Naive thymus-derived CD4-positive, alpha-beta T cell (primary cell): ENCODE results near the gene GTPBP3. TPM values are rescaled to one million over a fixed set of nuclear protein-coding genes. Genes with fewer than 3 reads are reported as not detected.
A peak's percentile ranks its signal among the peaks of the same experiment; 100 is the strongest.

Source experiments
- ATAC-seq: fragments of 150-1000 bp; cut with Tn5 transposase; 2 replicates; pipeline ENCODE4 v1.10.0; 2021; ENCODE audit warnings: mild to moderate bottlenecking, moderate library complexity
- CTCF ChIA-PET: fragments of 350-600 bp; sonication (Branson Sonifier 250); formaldehyde crosslinking; loops from one replicate; lab custom pipeline; 2021; ENCODE audit warnings: antibody characterized with exemption; lab: Charles Lee
- POLR2A ChIA-PET: fragments of 350-600 bp; sonication (Branson Sonifier 250); formaldehyde crosslinking; loops from one replicate; lab custom pipeline; 2021; ENCODE audit warnings: antibody characterized with exemption, inconsistent platforms; lab: Charles Lee
- DNase-seq, 9 donors: peaks; one replicate each; pipeline versions ENCODE4 v3.0.0 to v3.0.0-alpha.2; 2020 to 2022; ENCODE audit warnings: mixed read lengths in 1 of 9
- H3K27ac ChIP-seq: one replicate; pipeline ENCODE4 v1.7.0; 2013; ENCODE audit warnings: mild to moderate bottlenecking, low read depth, low read length, moderate library complexity
- H3K27me3 ChIP-seq, 2 donors: one replicate each; pipeline ENCODE4 v1.7.0; 2013; ENCODE audit warnings: low read length in 2 of 2, mild to moderate bottlenecking in 2 of 2, moderate library complexity in 2 of 2; ENCODE audit not compliant: control insufficient read depth in 2 of 2, insufficient read depth in 2 of 2
- H3K36me3 ChIP-seq, 3 experiments: 1 replicate in 2 of 3; 2 replicates in 1 of 3; pipeline ENCODE4 v1.7.0; 2013; ENCODE audit warnings: low read length in 3 of 3, mild to moderate bottlenecking in 3 of 3, moderate library complexity in 1 of 3; ENCODE audit not compliant: insufficient read depth in 3 of 3, control insufficient read depth in 2 of 3
- H3K4me1 ChIP-seq, 2 donors: one replicate each; pipeline ENCODE4 v1.7.0; 2013; ENCODE audit warnings: low read length in 2 of 2, mild to moderate bottlenecking in 2 of 2, moderate library complexity in 1 of 2; ENCODE audit not compliant: control insufficient read depth in 2 of 2, insufficient read depth in 2 of 2
- H3K4me3 ChIP-seq: 2 replicates; pipeline ENCODE4 v1.7.0; 2013; ENCODE audit warnings: mild to moderate bottlenecking, low read length
- H3K9me3 ChIP-seq, 3 experiments: 1 replicate in 2 of 3; 2 replicates in 1 of 3; pipeline ENCODE4 v1.7.0; 2013; ENCODE audit warnings: low read length in 3 of 3; ENCODE audit not compliant: control insufficient read depth in 2 of 3
- H3K27ac Mint-ChIP-seq, 9 donors: one replicate each; pipeline ENCODE4 v1.8.0; 2020 to 2022; ENCODE audit warnings: mixed read lengths in 9 of 9, mild to moderate bottlenecking in 8 of 9, moderate library complexity in 5 of 9, inconsistent platforms in 2 of 9
- H3K27me3 Mint-ChIP-seq, 5 donors: one replicate each; pipeline ENCODE4 v1.8.0; 2021 to 2022; ENCODE audit warnings: mixed read lengths in 5 of 5, mild to moderate bottlenecking in 1 of 5
- H3K36me3 Mint-ChIP-seq, 5 donors: one replicate each; pipeline ENCODE4 v1.8.0; 2020 to 2022; ENCODE audit warnings: mixed read lengths in 5 of 5, mild to moderate bottlenecking in 3 of 5, inconsistent platforms in 1 of 5
- H3K4me1 Mint-ChIP-seq, 7 donors: one replicate each; pipeline ENCODE4 v1.8.0; 2020 to 2022; ENCODE audit warnings: mixed read lengths in 7 of 7, mild to moderate bottlenecking in 3 of 7, inconsistent platforms in 1 of 7
- H3K4me3 Mint-ChIP-seq, 10 donors: one replicate each; pipeline ENCODE4 v1.8.0; 2020 to 2022; ENCODE audit warnings: mild to moderate bottlenecking in 10 of 10, mixed read lengths in 10 of 10, moderate library complexity in 6 of 10, inconsistent platforms in 2 of 10
- H3K9me3 Mint-ChIP-seq, 11 donors: one replicate each; pipeline ENCODE4 v1.8.0; 2020 to 2022; ENCODE audit warnings: mixed read lengths in 11 of 11, mild to moderate bottlenecking in 4 of 11, inconsistent platforms in 1 of 11, moderate library complexity in 1 of 11
- intact Hi-C, 2 donors: fragments of 100-400 bp; cut with micrococcal nuclease; formaldehyde crosslinking; loops; one replicate each; pipeline ENCODE4 v1.15.1; 2023
- polyA plus RNA-seq, 2 donors: library from polyadenylated mRNA; unstranded; fragments of 300-500 nt; fragmentation: Illumina TruSeq; gene quantifications; one replicate each; pipeline ENCODE4 v1.2.3, GENCODE V29; 2021
- total RNA-seq, 6 experiments: library from RNA in 5 of 6; stranded (reverse) in 5 of 6; gene quantifications; 1 replicate in 5 of 6; 2 replicates in 1 of 6; pipeline ENCODE4 v1.2.3 and lab custom pipeline; 2021 to 2026

Gene GTPBP3
- total and polyA plus RNA-seq, 7 experiments from 2014 or later = 5.1 to 59.8 (median 36.8) TPM

DNA sequence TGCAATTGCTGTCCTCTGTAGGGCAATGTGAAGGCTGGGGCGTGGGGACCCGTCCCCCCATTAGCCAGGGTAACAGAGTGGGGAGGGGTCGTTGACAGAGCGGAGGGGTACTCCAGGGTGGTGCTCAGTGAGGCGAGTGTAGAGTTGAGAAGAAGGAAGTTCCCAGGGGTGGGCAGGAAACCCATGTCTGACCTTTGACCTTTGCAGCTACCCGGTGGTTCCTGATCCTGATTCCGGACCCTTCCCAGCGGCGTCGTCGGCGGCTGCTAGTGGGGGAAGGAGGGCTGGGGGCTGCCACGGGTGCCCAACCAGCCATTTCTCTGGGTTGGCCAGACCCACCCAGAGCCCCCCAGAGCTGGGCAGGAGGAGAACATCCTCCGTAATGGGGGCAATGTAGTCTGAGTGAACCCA, 41.9 kb downstream of the GTPBP3 start:
- no peaks in the 10 kb centered on the region for H3K27me3 ChIP-seq
- H3K9me3 ChIP-seq = no peaks in the 10 kb centered on the region
- H3K27ac ChIP-seq = no peak overlapping the region
- H3K36me3 ChIP-seq = no peaks in the 10 kb centered on the region
- Mint-ChIP-seq H3K4me1 (peaks cover 1 to 13% (median 6%) of the 10 kb centered on the region in 7 donors), H3K36me3 (peaks cover 0 to 4% (median 0%) of the 10 kb centered on the region in 5 donors), H3K9me3 (peaks cover 0 to 8% (median 2%) of the 10 kb centered on the region in 11 donors), H3K4me3 (no peak overlapping the region), H3K27ac (no peak overlapping the region), H3K27me3 (peaks cover 0 to 11% (median 8%) of the 10 kb centered on the region in 5 donors)
- ChIA-PET CTCF (no interaction called here), POLR2A (no interaction called here)
- intact Hi-C loops = no loop called here
- ATAC-seq (no peak), DNase-seq (no peak)
- H3K4me3 ChIP-seq = no peak overlapping the region
- H3K4me1 ChIP-seq = peaks cover 0 to 3% of the 10 kb centered on the region in 2 donors

DNA sequence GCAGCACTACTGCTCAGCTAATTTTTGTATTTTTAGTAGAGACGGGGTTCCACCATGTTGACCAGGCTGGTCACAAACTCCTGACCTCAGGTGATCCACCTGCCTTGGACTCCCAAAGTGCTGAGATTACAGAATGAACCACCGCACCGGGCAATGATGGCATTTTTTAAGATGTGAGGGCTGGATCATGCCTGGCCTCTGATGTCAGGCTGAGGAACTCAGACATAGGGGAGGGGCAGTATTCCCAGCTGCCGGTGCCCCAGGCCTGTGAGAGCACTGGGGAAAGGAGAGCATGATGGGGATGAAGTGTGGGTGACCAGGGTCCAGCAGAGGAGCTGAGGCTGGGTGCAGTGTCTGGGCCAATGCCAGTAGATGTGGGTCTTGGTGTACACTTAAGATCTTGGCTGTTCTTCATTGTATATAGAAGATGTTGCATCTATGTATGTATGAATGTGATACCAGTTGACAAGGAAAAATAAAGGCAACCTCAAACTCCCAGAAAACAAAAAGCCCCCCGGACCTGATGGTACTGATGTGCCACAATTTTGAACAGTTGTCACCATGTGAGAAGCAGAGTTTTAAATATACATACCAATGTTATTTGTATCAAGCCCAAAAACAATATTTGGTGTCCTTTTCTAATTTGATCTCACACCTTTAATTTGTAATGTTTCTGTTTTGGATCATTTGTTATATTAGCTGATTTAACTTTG, 43.2 kb downstream of the GTPBP3 start:
- Histone ChIP-seq H3K27me3 (no peaks in the 10 kb centered on the region), H3K36me3 (no peaks in the 10 kb centered on the region), H3K9me3 (no peaks in the 10 kb centered on the region), H3K4me3 (no peak overlapping the region), H3K4me1 (peaks cover 0 to 3% of the 10 kb centered on the region in 2 donors), H3K27ac (no peak overlapping the region)
- ATAC-seq = no peak
- ChIA-PET POLR2A (no interaction called here), CTCF (interaction anchor here (0.6 to 1.2 kb wide), 2 partner anchors 9 to 478 kb away, joined by 3 to 5 read pairs; no protein-coding TSS in a partner anchor)
- H3K27me3 Mint-ChIP-seq = peaks cover 0 to 11% (median 8%) of the 10 kb centered on the region in 5 donors
- peaks cover 1 to 13% (median 6%) of the 10 kb centered on the region in 7 donors for H3K4me1 Mint-ChIP-seq
- H3K9me3 Mint-ChIP-seq = peaks cover 0 to 8% (median 2%) of the 10 kb centered on the region in 11 donors
- no peak for DNase-seq
- H3K4me3 Mint-ChIP-seq = peak overlapping the region in 3 of 10 donors; percentile 26 to 39 (median 33)
- H3K36me3 Mint-ChIP-seq = peaks cover 0 to 4% (median 0%) of the 10 kb centered on the region in 5 donors
- intact Hi-C loops = no loop called here
- peak overlapping the region in 1 of 9 donors; percentile 63 for H3K27ac Mint-ChIP-seq

DNA sequence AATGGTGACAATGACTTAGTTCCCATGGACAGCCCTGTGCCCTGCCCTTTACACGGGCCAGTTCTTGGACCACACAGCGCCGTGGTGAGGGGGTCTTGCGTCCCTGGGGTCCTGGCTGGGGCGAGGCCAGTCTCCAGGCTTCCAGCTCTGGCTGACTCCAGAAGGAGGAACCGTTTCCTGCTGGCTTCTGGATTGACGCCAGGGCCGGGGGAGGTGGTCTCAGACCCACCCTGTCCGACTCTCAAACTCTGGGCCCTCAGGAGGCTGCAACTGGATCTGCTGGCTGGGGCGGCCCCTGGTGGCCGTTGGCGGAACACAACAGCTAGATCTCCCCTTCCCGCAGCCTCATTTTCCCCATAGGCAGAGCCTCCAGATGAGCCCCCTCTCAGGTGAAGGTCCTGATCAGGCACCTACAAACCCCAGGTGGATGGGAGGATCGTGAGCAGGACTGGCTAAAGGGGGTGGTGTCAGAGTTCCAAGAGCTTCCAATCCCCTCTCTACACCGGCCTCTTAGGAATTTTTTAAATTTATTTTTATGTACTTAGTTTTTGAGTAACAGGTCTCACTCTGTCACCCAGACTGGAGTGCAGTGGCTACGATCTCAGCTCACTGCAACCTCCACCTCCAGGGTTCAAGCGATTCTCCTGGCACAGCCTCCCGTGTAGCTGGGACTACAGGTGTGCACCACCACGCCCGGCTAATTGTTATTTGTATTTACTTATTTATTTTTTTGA, 48.7 kb downstream of the GTPBP3 start:
- ATAC-seq (peak; percentile 59), DNase-seq (peak; percentile 31 to 71 (median 52))
- Histone ChIP-seq H3K27me3 (no peaks in the 10 kb centered on the region), H3K36me3 (no peaks in the 10 kb centered on the region), H3K27ac (no peak overlapping the region), H3K4me3 (no peak overlapping the region), H3K4me1 (peaks cover 3% of the 10 kb centered on the region in 2 donors), H3K9me3 (no peaks in the 10 kb centered on the region)
- intact Hi-C loops = loop anchor here (1.0 kb wide), 3 partner anchors 40 to 125 kb away; no protein-coding TSS in a partner anchor
- Mint-ChIP-seq H3K27me3 (peaks cover 0 to 22% (median 0%) of the 10 kb centered on the region in 5 donors), H3K36me3 (peaks cover 0 to 5% (median 0%) of the 10 kb centered on the region in 5 donors), H3K27ac (no peak overlapping the region), H3K4me1 (peaks cover 4 to 16% (median 12%) of the 10 kb centered on the region in 7 donors), H3K9me3 (peaks cover 0 to 3% (median 0%) of the 10 kb centered on the region in 11 donors), H3K4me3 (no peak overlapping the region)
- POLR2A ChIA-PET = interaction anchor here (0.7 to 1.8 kb wide), 3 partner anchors 41 to 171 kb away, joined by 3 to 5 read pairs (median 3); partner anchors contain the start of gene USE1
- CTCF ChIA-PET = interaction anchor here (0.5 to 4.2 kb wide), 16 partner anchors 20 to 1863 kb away, joined by 3 to 31 read pairs (median 3); no protein-coding TSS in a partner anchor

GRCh38 chr19:17389288-17389687, 51.9 kb downstream of the GTPBP3 start:
- peaks cover 0 to 3% (median 0%) of the 10 kb centered on the region in 11 donors for H3K9me3 Mint-ChIP-seq
- no peaks in the 10 kb centered on the region for H3K36me3 ChIP-seq
- no peaks in the 10 kb centered on the region for H3K27me3 ChIP-seq
- intact Hi-C loops = no loop called here
- peaks cover 0 to 28% (median 0%) of the 10 kb centered on the region in 5 donors for H3K27me3 Mint-ChIP-seq
- no peak overlapping the region for H3K4me3 ChIP-seq
- ATAC-seq (no peak), DNase-seq (no peak)
- H3K27ac ChIP-seq = no peak overlapping the region
- H3K27ac Mint-ChIP-seq = no peak overlapping the region
- no peaks in the 10 kb centered on the region for H3K9me3 ChIP-seq
- ChIA-PET POLR2A (interaction anchor here (0.9 to 1.2 kb wide), 5 partner anchors 14 to 96 kb away, joined by 3 to 4 read pairs (median 3); partner anchors contain the start of genes DDA1 and GTPBP3), CTCF (interaction anchor here (0.7 to 2.5 kb wide), 14 partner anchors 8 to 802 kb away, joined by 3 to 10 read pairs (median 4); partner anchors contain the start of genes BST2, MRPL34 and MVB12A)
- peaks cover 0 to 6% (median 0%) of the 10 kb centered on the region in 5 donors for H3K36me3 Mint-ChIP-seq
- peak overlapping the region in 5 of 10 donors; percentile 31 to 98 (median 42) for H3K4me3 Mint-ChIP-seq
- peaks cover 6 to 20% (median 13%) of the 10 kb centered on the region in 7 donors for H3K4me1 Mint-ChIP-seq
- peaks cover 8 to 12% of the 10 kb centered on the region in 2 donors for H3K4me1 ChIP-seq

DNA sequence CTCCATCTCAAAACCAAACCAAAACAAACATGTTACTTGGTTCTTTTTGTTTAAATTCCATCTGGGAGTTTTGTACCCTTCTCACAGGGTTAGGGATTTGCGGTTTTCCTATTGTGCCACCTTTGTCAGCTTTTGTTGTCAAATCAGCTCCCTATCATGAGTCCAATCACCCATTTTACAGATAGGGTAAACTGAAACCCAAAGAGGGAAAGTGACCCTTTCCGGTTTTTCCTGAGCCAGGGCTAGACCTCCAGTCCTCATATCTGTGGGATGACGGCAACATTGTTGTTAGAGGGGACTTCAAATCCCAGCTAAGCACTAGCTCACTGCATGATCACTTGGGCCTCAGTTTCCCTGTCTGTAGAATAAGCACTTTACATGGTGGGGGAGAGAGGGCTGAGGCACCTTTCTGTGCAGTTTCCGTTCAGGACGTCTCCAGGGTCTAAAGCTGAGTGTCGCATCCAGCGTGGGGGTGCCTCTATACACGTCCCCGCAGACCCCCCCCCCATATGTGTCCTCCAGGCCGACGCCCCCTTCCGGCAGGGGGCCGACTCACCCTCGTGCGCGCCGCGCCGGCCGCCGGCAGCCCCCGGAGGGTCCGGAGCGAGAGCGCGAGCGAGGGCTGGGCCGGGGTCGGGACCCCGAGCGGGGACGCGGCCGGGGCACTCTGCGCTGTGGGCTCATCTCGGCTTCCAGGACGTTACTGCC, 52.8 kb downstream of the GTPBP3 start:
- intact Hi-C loops = loop anchor here in 1 of 2 donors (2.0 kb wide), 4 partner anchors 15 to 315 kb away; partner anchors contain the start of genes BST2, GTPBP3, HAUS8 and MYO9B
- peaks cover 12 to 16% of the 10 kb centered on the region in 2 donors for H3K4me1 ChIP-seq
- Mint-ChIP-seq H3K27ac (peak overlapping the region in 1 of 9 donors; percentile 28), H3K4me3 (peak overlapping the region; percentile 85 to 98 (median 92)), H3K36me3 (peaks cover 0 to 8% (median 0%) of the 10 kb centered on the region in 5 donors), H3K9me3 (peaks cover 0 to 3% (median 0%) of the 10 kb centered on the region in 11 donors), H3K4me1 (peaks cover 6 to 26% (median 17%) of the 10 kb centered on the region in 7 donors), H3K27me3 (peaks cover 0 to 28% (median 0%) of the 10 kb centered on the region in 5 donors)
- CTCF ChIA-PET = interaction anchor here (0.5 to 2.5 kb wide), 11 partner anchors 9 to 183 kb away, joined by 3 to 10 read pairs (median 4); partner anchors contain the start of genes MRPL34 and MVB12A
- H3K27ac ChIP-seq = peak overlapping the region; percentile 2
- POLR2A ChIA-PET = interaction anchor here (0.9 to 1.2 kb wide), 4 partner anchors 13 to 97 kb away, joined by 3 to 4 read pairs (median 3); partner anchors contain the start of genes DDA1 and GTPBP3
- no peaks in the 10 kb centered on the region for H3K9me3 ChIP-seq
- no peak for ATAC-seq
- peak overlapping the region; percentile 84 for H3K4me3 ChIP-seq
- H3K36me3 ChIP-seq = no peaks in the 10 kb centered on the region
- H3K27me3 ChIP-seq = no peaks in the 10 kb centered on the region
- DNase-seq = no peak
